Measurements from ENCODE around the gene PRR16.

PRR16 gene

DNA sequence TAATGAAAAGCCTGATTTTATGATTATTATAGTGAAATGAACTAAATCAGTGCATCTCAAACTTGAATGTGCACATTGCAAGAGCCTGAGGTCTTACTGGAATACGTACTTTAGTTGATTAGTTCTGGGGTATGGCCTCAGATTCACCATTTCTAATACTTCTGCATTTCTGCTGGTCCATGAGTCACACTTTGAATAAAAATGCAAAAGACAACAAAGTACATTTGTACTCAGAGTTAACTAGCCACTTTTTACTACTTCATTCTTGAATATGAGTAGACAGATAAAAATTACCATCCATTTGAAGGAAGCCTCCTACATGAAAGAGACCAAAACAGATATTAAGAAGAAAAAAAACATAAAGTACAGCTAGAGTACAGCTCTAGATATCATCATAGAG, 27.1 kb upstream of the PRR16 start:
- Histone ChIP-seq H4K20me1 (ENCODE audit: insufficient read depth, low read length, poor library complexity, severe bottlenecking) (no peaks in the 10 kb centered on the region), H3K36me3 (ENCODE audit: insufficient read depth, low read length) (no peaks in the 10 kb centered on the region), H2AFZ (ENCODE audit: low read length) (no peak overlapping the region), H3K9me2 (replicated peaks; ENCODE audit: low read depth, low read length) (no peaks in the 10 kb centered on the region), H3F3A (ENCODE audit: low read depth) (no peaks in the 10 kb centered on the region), H3K4me2 (ENCODE audit: low read depth, low read length, poor library complexity, severe bottlenecking) (no peak overlapping the region), H3K9me3 (ENCODE audit: insufficient read depth, low read depth, low read length) (no peaks in the 10 kb centered on the region), H3K79me2 (ENCODE audit: insufficient read depth, low read length) (no peaks in the 10 kb centered on the region), H3K27me3 (ENCODE audit: insufficient read depth, low read length, poor library complexity, severe bottlenecking) (no peaks in the 10 kb centered on the region), H3K9ac (ENCODE audit: low read depth, low read length, poor library complexity, severe bottlenecking) (no peak overlapping the region), H3K4me1 (ENCODE audit: insufficient read depth, low read length, poor library complexity, severe bottlenecking) (no peaks in the 10 kb centered on the region), H3K4me3 (ENCODE audit: low read length, poor library complexity, severe bottlenecking) (no peak overlapping the region)
- no peak for TF ChIP-seq EZH2phosphoT487 (IDR thresholded peaks at IDR 0.05; ENCODE audit: borderline replicate concordance)

DNA sequence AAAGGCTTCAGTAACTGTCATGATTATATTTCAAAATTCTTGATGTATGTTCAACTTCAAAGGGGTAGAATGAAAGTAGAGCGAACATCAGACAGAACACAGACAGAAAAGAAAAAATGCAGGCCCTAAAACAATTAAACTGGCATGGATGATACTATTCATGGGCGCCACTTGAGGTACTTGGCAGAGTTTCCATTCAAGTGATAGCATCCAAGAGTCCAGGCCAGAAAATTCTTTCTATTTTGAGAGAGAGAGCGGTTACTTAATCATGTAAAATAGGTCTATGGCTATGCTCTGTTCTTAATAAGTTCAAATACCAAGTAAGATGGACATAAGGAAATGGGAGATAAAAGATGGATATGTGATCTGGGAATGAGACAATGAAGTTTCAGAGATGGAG, 21.4 kb upstream of the PRR16 start:
- H3K36me3 ChIP-seq (ENCODE audit: insufficient read depth, low read length), result no peaks in the 10 kb centered on the region
- no peak overlapping the region for H2AFZ ChIP-seq (ENCODE audit: low read length)
- no peaks in the 10 kb centered on the region for H3K4me1 ChIP-seq (ENCODE audit: insufficient read depth, low read length, poor library complexity, severe bottlenecking)
- H3K9ac ChIP-seq (ENCODE audit: low read depth, low read length, poor library complexity, severe bottlenecking), result no peak overlapping the region
- no peaks in the 10 kb centered on the region for H4K20me1 ChIP-seq (ENCODE audit: insufficient read depth, low read length, poor library complexity, severe bottlenecking)
- H3K79me2 ChIP-seq (ENCODE audit: insufficient read depth, low read length), result no peaks in the 10 kb centered on the region
- H3K4me3 ChIP-seq (ENCODE audit: low read length, poor library complexity, severe bottlenecking), result no peak overlapping the region
- H3K27me3 ChIP-seq (ENCODE audit: insufficient read depth, low read length, poor library complexity, severe bottlenecking), result no peaks in the 10 kb centered on the region
- H3F3A ChIP-seq (ENCODE audit: low read depth), result no peaks in the 10 kb centered on the region
- no peaks in the 10 kb centered on the region for H3K9me2 ChIP-seq (replicated peaks; ENCODE audit: low read depth, low read length)
- H3K9me3 ChIP-seq (ENCODE audit: insufficient read depth, low read depth, low read length), result no peaks in the 10 kb centered on the region
- no peak for TF ChIP-seq EZH2phosphoT487 (IDR thresholded peaks at IDR 0.05; ENCODE audit: borderline replicate concordance)
- TF ChIP-seq, protein P1, sequence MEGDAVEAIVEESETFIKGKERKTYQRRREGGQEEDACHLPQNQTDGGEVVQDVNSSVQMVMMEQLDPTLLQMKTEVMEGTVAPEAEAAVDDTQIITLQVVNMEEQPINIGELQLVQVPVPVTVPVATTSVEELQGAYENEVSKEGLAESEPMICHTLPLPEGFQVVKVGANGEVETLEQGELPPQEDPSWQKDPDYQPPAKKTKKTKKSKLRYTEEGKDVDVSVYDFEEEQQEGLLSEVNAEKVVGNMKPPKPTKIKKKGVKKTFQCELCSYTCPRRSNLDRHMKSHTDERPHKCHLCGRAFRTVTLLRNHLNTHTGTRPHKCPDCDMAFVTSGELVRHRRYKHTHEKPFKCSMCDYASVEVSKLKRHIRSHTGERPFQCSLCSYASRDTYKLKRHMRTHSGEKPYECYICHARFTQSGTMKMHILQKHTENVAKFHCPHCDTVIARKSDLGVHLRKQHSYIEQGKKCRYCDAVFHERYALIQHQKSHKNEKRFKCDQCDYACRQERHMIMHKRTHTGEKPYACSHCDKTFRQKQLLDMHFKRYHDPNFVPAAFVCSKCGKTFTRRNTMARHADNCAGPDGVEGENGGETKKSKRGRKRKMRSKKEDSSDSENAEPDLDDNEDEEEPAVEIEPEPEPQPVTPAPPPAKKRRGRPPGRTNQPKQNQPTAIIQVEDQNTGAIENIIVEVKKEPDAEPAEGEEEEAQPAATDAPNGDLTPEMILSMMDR (conservative IDR thresholded peaks at IDR 0.05; ENCODE audit: low read length), result no peak
- H3K4me2 ChIP-seq (ENCODE audit: low read depth, low read length, poor library complexity, severe bottlenecking), result no peak overlapping the region

- no peak overlapping the region for H3K9ac ChIP-seq (ENCODE audit: low read depth, low read length, poor library complexity, severe bottlenecking)
Observed at GRCh38 chr5:120443607-120444006, 20.5 kb upstream of the PRR16 start.

GRCh38 chr5:120446068-120446492, 18.0 kb upstream of the PRR16 start:
- Histone ChIP-seq H2AFZ (ENCODE audit: low read length) (no peak overlapping the region), H3K9ac (ENCODE audit: low read depth, low read length, poor library complexity, severe bottlenecking) (no peak overlapping the region), H3K4me2 (ENCODE audit: low read depth, low read length, poor library complexity, severe bottlenecking) (no peak overlapping the region), H4K20me1 (ENCODE audit: insufficient read depth, low read length, poor library complexity, severe bottlenecking) (no peaks in the 10 kb centered on the region), H3K36me3 (ENCODE audit: insufficient read depth, low read length) (no peaks in the 10 kb centered on the region), H3K9me3 (ENCODE audit: insufficient read depth, low read depth, low read length) (no peaks in the 10 kb centered on the region), H3K4me3 (ENCODE audit: low read length, poor library complexity, severe bottlenecking) (no peak overlapping the region), H3K9me2 (replicated peaks; ENCODE audit: low read depth, low read length) (no peaks in the 10 kb centered on the region), H3K79me2 (ENCODE audit: insufficient read depth, low read length) (no peaks in the 10 kb centered on the region), H3F3A (ENCODE audit: low read depth) (no peaks in the 10 kb centered on the region), H3K27me3 (ENCODE audit: insufficient read depth, low read length, poor library complexity, severe bottlenecking) (no peaks in the 10 kb centered on the region), H3K4me1 (ENCODE audit: insufficient read depth, low read length, poor library complexity, severe bottlenecking) (no peaks in the 10 kb centered on the region)
- no peak for TF ChIP-seq EZH2phosphoT487 (IDR thresholded peaks at IDR 0.05; ENCODE audit: borderline replicate concordance)
- TF ChIP-seq, protein P1 (conservative IDR thresholded peaks at IDR 0.05; ENCODE audit: low read length), result no peak

More at GRCh38 chr5:120443607-120444006, 20.5 kb upstream of the PRR16 start:
- H3K4me1 ChIP-seq (ENCODE audit: insufficient read depth, low read length, poor library complexity, severe bottlenecking), result no peaks in the 10 kb centered on the region
- no peaks in the 10 kb centered on the region for H4K20me1 ChIP-seq (ENCODE audit: insufficient read depth, low read length, poor library complexity, severe bottlenecking)
- no peaks in the 10 kb centered on the region for H3K79me2 ChIP-seq (ENCODE audit: insufficient read depth, low read length)
- H3K36me3 ChIP-seq (ENCODE audit: insufficient read depth, low read length), result no peaks in the 10 kb centered on the region
- no peak overlapping the region for H3K4me2 ChIP-seq (ENCODE audit: low read depth, low read length, poor library complexity, severe bottlenecking)
- no peaks in the 10 kb centered on the region for H3K9me3 ChIP-seq (ENCODE audit: insufficient read depth, low read depth, low read length)
- TF ChIP-seq, protein P1 (conservative IDR thresholded peaks at IDR 0.05; ENCODE audit: low read length), result no peak
- no peak for TF ChIP-seq EZH2phosphoT487 (IDR thresholded peaks at IDR 0.05; ENCODE audit: borderline replicate concordance)
- H3F3A ChIP-seq (ENCODE audit: low read depth), result no peaks in the 10 kb centered on the region
- no peak overlapping the region for H2AFZ ChIP-seq (ENCODE audit: low read length)
- no peak overlapping the region for H3K4me3 ChIP-seq (ENCODE audit: low read length, poor library complexity, severe bottlenecking)
- no peaks in the 10 kb centered on the region for H3K27me3 ChIP-seq (ENCODE audit: insufficient read depth, low read length, poor library complexity, severe bottlenecking)
- H3K9me2 ChIP-seq (replicated peaks; ENCODE audit: low read depth, low read length), result no peaks in the 10 kb centered on the region

Measured in Loucy (cell line).